Vagina (tissue), 2 donors: ENCODE data around the gene SOD2. TPM values are rescaled to one million over a fixed set of nuclear protein-coding genes. Genes with fewer than 3 reads are reported as not detected.
"Not testable (repeated sequence)": the region's sequence is repeated elsewhere in the genome, so short reads cannot be mapped to it uniquely, and the experiment has no call there.

ENCODE experiments used
- DNase-seq, 2 donors: peaks; one replicate each; pipeline ENCODE4 v3.0.0-alpha.2; 2017; ENCODE audit errors: extremely low spot score in 2 of 2
- H3K27ac ChIP-seq: fragments of 200-600 bp; sonication (generic); one replicate; pipeline ENCODE4 v1.5.1; 2019
- H3K27me3 ChIP-seq: fragments of 200-600 bp; sonication (generic); one replicate; pipeline ENCODE4 v1.5.1; 2019
- H3K36me3 ChIP-seq, 2 donors: fragments of 200-600 bp; sonication (generic); one replicate each; pipeline ENCODE4 v1.5.1; 2017 to 2019
- H3K4me1 ChIP-seq: fragments of 200-600 bp; sonication (generic); one replicate; pipeline ENCODE4 v1.5.1; 2019
- H3K4me3 ChIP-seq, 2 donors: fragments of 200-600 bp; sonication (generic); 1 replicate in 1 of 2; 2 replicates in 1 of 2; pipeline ENCODE4 v1.5.1; 2016 to 2019
- H3K9me3 ChIP-seq: fragments of 200-600 bp; sonication (generic); one replicate; pipeline ENCODE4 v1.5.1; 2019
- POLR2A ChIP-seq, 2 donors: fragments of 450-650 bp; IDR thresholded peaks; one replicate each; pipeline ENCODE4 v1.6.1; 2017; ENCODE audit warnings: antibody characterized with exemption in 2 of 2, mild to moderate bottlenecking in 2 of 2, moderate library complexity in 2 of 2
- POLR2AphosphoS5 ChIP-seq, 2 donors: sonication (generic); formaldehyde crosslinking; IDR thresholded peaks; one replicate each; pipeline ENCODE4 v1.9.0; 2017; ENCODE audit warnings: antibody characterized with exemption in 2 of 2, mild to moderate bottlenecking in 2 of 2, low read depth in 1 of 2; ENCODE audit not compliant: insufficient read depth in 1 of 2
- intact Hi-C: fragments of 100-400 bp; cut with DNase I; formaldehyde crosslinking; loops from one replicate; pipeline ENCODE4 v1.15.1; 2023
- total RNA-seq: library from RNA; depleted of rRNA; stranded (reverse); fragments of >200 nt; gene quantifications from one replicate; pipeline ENCODE4 v1.2.3, GENCODE V29; 2016
- TF ChIP-seq, protein P1 (sequence below), 3 experiments: fragments of 450-650 bp in 2 of 3; fragments of 200-600 bp in 1 of 3; sonication (generic) in 1 of 3; IDR thresholded peaks; one replicate each; pipeline ENCODE4 v1.5.1; 2017 to 2019; ENCODE audit warnings: antibody characterized with exemption in 3 of 3, mild to moderate bottlenecking in 2 of 3, moderate library complexity in 2 of 3

Gene SOD2
- total RNA-seq, 1 donor from 2014 or later, result 597 TPM

DNA sequence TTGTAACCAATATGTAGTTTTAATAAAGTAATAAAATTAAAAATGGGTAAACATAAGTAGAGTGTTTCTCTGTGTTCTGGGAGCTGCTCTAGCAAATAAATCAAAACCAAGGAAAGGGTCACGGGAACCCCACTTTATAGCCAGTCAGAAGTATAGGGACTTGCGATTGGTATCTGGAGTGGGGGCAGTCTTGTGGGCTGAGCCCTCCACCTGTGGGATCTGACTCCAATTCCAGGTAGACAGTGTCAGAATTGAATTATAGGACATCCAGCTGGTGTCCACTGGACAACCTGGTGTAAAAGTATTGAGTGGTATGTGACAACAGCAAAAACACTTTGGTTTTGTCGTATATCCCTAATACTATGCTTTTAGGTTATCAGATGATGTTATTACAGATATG, 14.5 kb downstream of the SOD2 start:
- Histone ChIP-seq H3K4me3 (no peak overlapping the region), H3K27ac (no peak overlapping the region), H3K9me3 (no peaks in the 10 kb centered on the region), H3K36me3 (peaks cover 0 to 33% of the 10 kb centered on the region in 2 donors), H3K27me3 (no peaks in the 10 kb centered on the region), H3K4me1 (peaks cover 38% of the 10 kb centered on the region)
- TF ChIP-seq POLR2AphosphoS5 (IDR thresholded peaks at IDR 0.05; ENCODE audit: insufficient read depth in 1 of 2, low read depth in 1 of 2), result no peak
- intact Hi-C loops, result no loop called here
- DNase-seq, result no peak

DNA sequence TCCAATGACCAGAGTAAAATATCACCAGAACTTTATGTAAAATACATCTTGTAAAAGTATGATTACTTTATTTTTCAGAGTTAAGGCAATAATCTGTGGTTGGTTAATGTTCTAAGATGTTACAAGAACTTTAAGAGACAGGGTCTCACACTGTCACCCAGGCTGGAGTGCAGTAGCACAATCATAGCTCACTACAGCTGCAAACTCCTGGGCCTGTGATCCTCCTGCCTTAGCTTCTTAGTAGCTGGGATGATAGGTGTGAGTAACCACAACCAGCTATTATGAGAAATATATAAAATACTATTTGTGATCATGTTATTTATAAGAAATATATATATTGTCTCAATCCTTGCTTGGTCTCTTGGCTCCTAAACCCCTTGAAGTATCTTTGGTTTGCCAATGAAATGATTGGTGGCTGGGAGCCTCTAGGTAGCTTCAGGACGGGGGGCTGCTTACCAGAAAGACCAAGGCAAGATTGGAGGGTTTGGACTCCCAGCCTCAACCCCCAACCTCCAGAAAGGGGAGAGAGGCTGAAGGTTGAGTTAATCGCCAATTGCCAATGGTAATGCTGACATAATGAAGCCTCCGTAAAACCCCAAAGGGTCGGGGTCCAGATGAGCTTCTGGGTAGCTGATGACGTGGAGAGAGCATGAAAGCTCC, 15.4 kb downstream of the SOD2 start:
- no peaks in the 10 kb centered on the region for H3K27me3 ChIP-seq
- no peak overlapping the region for H3K4me3 ChIP-seq
- H3K4me1 ChIP-seq, result peaks cover 28% of the 10 kb centered on the region
- DNase-seq, result no peak
- peaks cover 0 to 24% of the 10 kb centered on the region in 2 donors for H3K36me3 ChIP-seq
- TF ChIP-seq POLR2AphosphoS5 (IDR thresholded peaks at IDR 0.05; ENCODE audit: insufficient read depth in 1 of 2, low read depth in 1 of 2) (no peak), POLR2A (IDR thresholded peaks at IDR 0.05) (no peak)
- TF ChIP-seq, protein P1, sequence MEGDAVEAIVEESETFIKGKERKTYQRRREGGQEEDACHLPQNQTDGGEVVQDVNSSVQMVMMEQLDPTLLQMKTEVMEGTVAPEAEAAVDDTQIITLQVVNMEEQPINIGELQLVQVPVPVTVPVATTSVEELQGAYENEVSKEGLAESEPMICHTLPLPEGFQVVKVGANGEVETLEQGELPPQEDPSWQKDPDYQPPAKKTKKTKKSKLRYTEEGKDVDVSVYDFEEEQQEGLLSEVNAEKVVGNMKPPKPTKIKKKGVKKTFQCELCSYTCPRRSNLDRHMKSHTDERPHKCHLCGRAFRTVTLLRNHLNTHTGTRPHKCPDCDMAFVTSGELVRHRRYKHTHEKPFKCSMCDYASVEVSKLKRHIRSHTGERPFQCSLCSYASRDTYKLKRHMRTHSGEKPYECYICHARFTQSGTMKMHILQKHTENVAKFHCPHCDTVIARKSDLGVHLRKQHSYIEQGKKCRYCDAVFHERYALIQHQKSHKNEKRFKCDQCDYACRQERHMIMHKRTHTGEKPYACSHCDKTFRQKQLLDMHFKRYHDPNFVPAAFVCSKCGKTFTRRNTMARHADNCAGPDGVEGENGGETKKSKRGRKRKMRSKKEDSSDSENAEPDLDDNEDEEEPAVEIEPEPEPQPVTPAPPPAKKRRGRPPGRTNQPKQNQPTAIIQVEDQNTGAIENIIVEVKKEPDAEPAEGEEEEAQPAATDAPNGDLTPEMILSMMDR (IDR thresholded peaks at IDR 0.05), result no peak
- H3K27ac ChIP-seq, result no peak overlapping the region
- H3K9me3 ChIP-seq, result no peaks in the 10 kb centered on the region
- intact Hi-C loops, result no loop called here

DNA sequence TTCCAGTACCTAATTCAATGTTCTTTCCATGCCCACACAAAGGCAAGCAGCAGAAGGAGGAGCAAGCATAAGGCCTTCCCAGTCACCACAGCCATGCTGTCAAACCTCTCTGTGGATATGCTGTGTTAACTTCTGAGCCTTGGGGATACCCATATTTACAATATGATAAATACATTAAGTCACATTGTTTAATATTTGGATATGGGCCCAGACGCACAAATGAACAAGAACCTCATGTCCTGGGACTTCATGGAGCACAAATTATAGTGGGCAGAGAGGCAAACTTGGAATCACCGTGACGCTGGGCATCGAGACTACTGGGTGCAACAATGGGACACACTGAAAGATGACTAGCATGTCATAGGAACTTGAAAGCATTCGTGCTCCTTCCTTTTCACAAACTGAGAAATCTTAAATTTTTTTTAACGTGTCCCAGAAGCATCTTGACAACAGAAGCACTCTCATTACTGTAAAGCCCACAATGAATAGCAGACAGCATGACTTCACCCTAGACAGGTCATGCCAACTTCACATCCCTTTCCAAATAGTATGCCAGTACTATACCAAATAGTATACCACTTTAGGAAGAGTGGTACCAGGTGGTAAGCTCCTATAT, 16.0 kb downstream of the SOD2 start:
- no peaks in the 10 kb centered on the region for H3K27me3 ChIP-seq
- intact Hi-C loops, result no loop called here
- H3K36me3 ChIP-seq, result peaks cover 0 to 19% of the 10 kb centered on the region in 2 donors
- no peak overlapping the region for H3K4me3 ChIP-seq
- H3K27ac ChIP-seq, result no peak overlapping the region
- no peak for DNase-seq
- no peaks in the 10 kb centered on the region for H3K9me3 ChIP-seq
- H3K4me1 ChIP-seq, result peaks cover 22% of the 10 kb centered on the region
- TF ChIP-seq POLR2AphosphoS5 (IDR thresholded peaks at IDR 0.05; ENCODE audit: insufficient read depth in 1 of 2, low read depth in 1 of 2) (no peak), POLR2A (IDR thresholded peaks at IDR 0.05) (no peak)
- TF ChIP-seq, protein P1 (IDR thresholded peaks at IDR 0.05), result no peak

DNA sequence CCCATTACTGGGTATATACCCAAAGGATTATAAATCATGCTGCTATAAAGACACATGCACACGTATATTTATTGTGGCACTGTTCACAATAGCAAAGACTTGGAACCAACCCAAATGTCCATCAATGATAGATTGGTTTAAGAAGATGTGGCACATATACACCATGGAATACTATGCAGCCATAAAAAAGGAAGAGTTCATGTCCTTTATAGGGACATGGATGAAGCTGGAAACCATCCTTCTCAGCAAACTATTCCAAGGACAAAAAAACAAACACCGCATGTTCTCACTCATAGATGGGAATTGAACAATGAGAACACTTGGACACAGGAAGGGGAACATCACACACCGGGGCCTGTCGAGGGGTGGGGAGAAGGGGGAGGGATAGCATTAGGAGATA, 16.8 kb downstream of the SOD2 start:
- H3K9me3 ChIP-seq, H3K27ac ChIP-seq, DNase-seq, intact Hi-C loops, H3K27me3 ChIP-seq, H3K4me3 ChIP-seq: not testable (repeated sequence)
- H3K36me3 ChIP-seq, result peaks cover 0 to 19% of the 10 kb centered on the region in 2 donors
- peaks cover 14% of the 10 kb centered on the region for H3K4me1 ChIP-seq

DNA sequence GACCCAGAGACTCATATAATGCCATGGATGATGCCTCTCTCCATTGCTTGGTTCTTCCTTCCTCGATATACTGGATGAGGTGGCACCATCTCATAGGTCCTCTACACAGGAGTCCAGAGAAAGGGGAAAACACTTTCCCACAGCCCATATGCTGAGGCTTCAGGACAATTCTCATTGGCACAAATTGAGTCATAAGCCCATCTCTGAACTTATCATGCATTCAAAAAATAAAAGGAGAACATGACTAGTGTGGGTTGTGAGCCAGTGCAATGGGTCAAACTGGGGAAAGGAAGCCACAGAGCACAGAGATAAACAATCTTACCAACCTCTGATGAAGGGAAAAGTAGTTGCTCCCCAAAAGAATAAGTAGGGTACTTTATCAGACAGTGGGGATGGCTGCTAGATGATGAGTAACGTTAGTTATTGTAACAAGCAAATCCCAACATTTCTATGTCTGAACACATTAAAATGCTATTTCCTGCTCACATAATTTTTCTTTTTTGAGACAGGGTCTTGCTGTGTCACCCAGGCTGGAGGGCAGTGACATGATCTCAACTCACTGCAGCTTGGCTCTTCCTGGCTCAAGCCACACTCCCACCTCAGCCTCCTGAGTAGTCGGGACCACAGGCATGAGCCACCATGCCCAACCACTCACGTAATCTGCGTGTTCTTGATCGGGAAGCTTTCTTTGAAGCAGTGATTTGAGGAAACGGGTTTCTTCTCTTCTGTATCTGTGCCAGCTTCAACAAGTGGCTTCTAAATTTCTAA, 27.0 kb downstream of the SOD2 start:
- H3K4me1 ChIP-seq, result no peaks in the 10 kb centered on the region
- TF ChIP-seq, protein P1 (IDR thresholded peaks at IDR 0.05), result no peak
- TF ChIP-seq POLR2A (IDR thresholded peaks at IDR 0.05) (no peak), POLR2AphosphoS5 (IDR thresholded peaks at IDR 0.05; ENCODE audit: insufficient read depth in 1 of 2, low read depth in 1 of 2) (no peak)
- no peak overlapping the region for H3K4me3 ChIP-seq
- intact Hi-C loops, result no loop called here
- no peak overlapping the region for H3K27ac ChIP-seq
- no peak for DNase-seq
- H3K9me3 ChIP-seq, result no peaks in the 10 kb centered on the region
- peaks cover 0 to 6% of the 10 kb centered on the region in 2 donors for H3K36me3 ChIP-seq
- no peaks in the 10 kb centered on the region for H3K27me3 ChIP-seq

DNA sequence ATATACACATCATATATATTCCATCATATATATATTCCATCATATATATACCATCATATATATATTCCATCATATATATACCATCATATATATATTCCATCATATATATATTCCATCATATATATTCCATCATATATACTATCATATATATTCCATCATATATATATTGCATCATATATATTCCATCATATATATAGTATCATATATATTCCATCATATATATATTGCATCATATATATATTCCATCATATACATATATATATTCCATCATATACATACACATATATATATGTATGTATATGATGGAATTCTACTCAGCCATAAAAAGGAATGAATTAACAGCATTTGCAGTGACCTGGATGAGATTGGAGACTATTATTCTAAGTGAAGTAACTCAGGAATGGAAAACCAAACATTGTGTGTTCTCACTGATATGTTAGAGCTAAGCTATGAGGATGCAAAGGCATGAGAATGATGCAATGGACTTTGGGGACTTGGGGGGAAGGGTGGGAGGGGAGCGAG, 29.6 kb downstream of the SOD2 start:
- H3K27me3 ChIP-seq, H3K36me3 ChIP-seq, H3K9me3 ChIP-seq, DNase-seq, H3K27ac ChIP-seq, H3K4me1 ChIP-seq, H3K4me3 ChIP-seq, intact Hi-C loops: not testable (repeated sequence)

DNA sequence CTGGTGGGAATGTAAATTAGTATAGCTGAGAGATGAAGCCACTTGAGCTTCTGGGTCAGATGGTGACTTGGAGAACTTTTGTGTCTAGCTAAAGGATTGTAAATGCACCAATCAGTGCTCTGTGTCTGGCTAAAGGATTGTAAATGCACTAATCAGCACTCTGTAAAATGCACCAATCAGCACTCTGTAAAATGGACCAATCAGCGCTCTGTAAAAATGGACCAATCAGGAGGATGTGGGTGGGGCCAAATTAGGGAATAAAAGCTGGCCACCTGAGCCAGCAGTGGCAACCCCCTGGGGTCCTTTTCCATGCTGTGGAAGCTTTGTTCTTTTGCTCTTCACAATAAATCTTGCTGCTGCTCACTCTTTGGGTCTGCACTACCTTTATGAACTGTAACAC, 31.1 kb downstream of the SOD2 start:
- H3K27me3 ChIP-seq, intact Hi-C loops, H3K36me3 ChIP-seq, DNase-seq, H3K4me3 ChIP-seq, H3K9me3 ChIP-seq, H3K27ac ChIP-seq, H3K4me1 ChIP-seq: not testable (repeated sequence)
